Measurements from ENCODE around the gene HELZ. TPM values are rescaled to one million over a fixed set of nuclear protein-coding genes. Genes with fewer than 3 reads are reported as not detected.
"Not testable (repeated sequence)": the region's sequence is repeated elsewhere in the genome, so short reads cannot be mapped to it uniquely, and the experiment has no call there.

Gene HELZ, protein sequence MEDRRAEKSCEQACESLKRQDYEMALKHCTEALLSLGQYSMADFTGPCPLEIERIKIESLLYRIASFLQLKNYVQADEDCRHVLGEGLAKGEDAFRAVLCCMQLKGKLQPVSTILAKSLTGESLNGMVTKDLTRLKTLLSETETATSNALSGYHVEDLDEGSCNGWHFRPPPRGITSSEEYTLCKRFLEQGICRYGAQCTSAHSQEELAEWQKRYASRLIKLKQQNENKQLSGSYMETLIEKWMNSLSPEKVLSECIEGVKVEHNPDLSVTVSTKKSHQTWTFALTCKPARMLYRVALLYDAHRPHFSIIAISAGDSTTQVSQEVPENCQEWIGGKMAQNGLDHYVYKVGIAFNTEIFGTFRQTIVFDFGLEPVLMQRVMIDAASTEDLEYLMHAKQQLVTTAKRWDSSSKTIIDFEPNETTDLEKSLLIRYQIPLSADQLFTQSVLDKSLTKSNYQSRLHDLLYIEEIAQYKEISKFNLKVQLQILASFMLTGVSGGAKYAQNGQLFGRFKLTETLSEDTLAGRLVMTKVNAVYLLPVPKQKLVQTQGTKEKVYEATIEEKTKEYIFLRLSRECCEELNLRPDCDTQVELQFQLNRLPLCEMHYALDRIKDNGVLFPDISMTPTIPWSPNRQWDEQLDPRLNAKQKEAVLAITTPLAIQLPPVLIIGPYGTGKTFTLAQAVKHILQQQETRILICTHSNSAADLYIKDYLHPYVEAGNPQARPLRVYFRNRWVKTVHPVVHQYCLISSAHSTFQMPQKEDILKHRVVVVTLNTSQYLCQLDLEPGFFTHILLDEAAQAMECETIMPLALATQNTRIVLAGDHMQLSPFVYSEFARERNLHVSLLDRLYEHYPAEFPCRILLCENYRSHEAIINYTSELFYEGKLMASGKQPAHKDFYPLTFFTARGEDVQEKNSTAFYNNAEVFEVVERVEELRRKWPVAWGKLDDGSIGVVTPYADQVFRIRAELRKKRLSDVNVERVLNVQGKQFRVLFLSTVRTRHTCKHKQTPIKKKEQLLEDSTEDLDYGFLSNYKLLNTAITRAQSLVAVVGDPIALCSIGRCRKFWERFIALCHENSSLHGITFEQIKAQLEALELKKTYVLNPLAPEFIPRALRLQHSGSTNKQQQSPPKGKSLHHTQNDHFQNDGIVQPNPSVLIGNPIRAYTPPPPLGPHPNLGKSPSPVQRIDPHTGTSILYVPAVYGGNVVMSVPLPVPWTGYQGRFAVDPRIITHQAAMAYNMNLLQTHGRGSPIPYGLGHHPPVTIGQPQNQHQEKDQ (N-terminal part only)
- 10 to 100 TPM; 52.3 to 53.5 TPM for total RNA-seq
- long read RNA-seq, donor 1, partial matches to known transcripts: 6 of 9 reads
- long read RNA-seq, donor 1, other reads (novel, unspliced or antisense): 2 of 9 reads
- long read RNA-seq, donor 2, transcript HELZ-202 (14 exons, 1,872 nt): major isoform, 11 of 28 reads
- long read RNA-seq, donor 2, partial matches to known transcripts: 9 of 28 reads
- long read RNA-seq, donor 2, other reads (novel, unspliced or antisense): 5 of 28 reads

DNA sequence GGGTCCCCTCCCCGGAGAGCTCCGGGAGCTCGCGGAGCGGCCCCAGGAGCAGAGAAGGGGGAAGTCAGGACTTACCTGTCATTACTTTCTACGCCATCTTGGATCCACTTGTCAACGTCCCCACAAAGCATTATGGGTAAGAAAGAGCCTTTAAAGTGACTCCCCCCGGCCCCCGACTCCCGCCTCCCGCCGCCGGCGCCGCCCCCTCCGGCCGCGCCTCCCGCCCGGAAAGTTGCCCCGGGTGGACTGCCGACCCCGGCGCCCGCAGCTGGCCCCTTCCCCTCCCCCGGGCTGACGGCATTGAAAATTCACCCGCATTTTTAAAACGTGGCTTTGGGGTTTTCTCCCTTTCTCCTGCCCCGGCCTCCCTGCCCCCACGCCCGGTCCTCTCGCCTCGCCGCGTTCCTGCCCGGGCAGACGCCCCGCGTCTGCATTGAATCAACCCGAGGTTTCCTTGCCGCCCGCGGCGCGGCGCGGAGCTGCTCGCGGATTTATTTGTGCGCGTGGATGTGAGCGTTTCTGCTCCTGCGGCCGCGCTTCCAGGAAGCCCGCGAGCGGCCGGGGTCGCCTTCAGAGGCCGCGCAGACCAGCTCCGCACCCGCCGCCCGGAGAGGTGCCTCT, at the start of gene HELZ:
TSS of gene HELZ (minus strand) at position 124 of the 621 bp plus-strand sequence. CDS start 26,392 bp downstream, outside the sequence.
- intact Hi-C loops (cut with DNase I): no loop called here
- peak; percentile 89 for DNase-seq (ENCODE audit: low spot score)

DNA sequence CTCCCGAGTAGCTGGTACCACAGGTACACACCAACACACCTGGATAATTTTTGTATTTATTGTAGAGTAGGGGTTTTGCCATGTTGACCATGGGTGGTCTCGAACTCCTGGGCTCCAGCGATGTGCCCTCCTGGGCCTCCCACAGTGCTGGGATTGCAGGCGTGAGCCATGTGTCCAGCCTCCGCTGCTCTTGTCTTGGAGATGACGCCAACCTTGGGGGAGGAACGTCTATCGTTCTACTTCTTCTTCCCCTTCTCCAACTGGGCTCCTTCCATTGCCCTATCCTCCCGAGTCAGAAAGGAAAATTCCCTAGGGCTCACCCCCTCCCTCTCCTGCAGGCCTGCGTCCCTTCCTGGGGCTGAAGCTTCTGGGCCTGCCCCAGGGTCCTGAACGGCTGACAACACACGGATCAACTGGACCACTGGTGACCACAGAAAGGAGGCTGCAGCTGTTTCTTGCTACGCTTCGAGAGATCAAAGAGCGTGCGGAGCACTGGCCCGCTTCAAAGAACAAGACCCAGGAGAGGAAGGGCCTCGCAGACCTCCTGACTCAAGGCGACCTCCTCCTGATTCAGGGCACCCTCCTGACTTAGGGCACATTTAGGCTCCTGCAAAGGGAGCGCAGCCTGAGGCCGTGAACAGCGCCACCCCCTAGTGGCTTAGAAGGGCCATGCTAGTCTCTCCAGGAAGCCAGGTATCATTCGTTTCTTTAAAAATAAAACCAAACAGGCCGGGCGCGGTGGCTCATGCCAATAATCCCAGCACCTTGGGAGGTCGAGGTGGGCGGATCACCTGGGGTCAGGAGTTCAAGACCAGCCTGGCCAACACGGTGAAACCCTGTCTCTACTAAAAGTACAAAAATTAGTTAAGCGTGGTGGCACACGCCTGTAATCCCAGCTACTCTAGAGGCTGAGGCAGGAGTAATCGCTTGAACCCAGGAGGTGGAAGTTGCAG, 48.5 kb upstream of the HELZ start:
- intact Hi-C loops (cut with DNase I): loop anchor here in 1 of 2 donors (10.0 kb wide), 1 partner anchor 579 kb away; no protein-coding TSS in a partner anchor
- peak; percentile 89 for DNase-seq (ENCODE audit: low spot score)

DNA sequence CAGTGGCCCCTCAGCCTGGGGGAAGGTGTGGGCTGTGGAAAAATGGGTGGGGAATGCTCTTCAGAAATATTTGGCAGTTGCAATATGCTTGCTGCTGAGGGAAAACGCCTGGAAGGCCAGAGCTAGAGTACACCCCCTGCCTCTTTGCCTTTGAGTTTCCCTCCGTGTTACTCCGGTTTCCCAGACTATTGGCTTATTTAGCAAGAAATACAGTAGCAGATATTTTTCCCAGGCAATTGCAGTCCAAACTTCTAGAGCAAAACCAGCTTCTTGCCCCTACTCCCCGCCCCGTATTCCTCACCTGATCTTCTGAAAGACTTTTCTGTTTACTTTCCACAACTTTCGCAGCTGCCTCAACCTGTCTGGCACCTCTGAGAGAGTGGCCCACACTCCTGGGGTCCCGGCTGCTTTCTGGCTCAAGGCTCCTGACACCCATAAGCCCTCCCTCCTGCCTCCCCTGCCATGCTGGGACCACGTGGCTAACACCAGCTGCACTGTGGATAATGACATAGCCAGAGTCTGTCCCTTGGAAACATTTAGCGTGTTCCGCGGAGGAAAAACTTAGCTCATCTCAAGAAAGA, 45.8 kb upstream of the HELZ start:
- intact Hi-C loops (cut with DNase I): loop anchor here in 1 of 2 donors (10.0 kb wide), 1 partner anchor 576 kb away; no protein-coding TSS in a partner anchor
- DNase-seq (ENCODE audit: low spot score): no peak

DNA sequence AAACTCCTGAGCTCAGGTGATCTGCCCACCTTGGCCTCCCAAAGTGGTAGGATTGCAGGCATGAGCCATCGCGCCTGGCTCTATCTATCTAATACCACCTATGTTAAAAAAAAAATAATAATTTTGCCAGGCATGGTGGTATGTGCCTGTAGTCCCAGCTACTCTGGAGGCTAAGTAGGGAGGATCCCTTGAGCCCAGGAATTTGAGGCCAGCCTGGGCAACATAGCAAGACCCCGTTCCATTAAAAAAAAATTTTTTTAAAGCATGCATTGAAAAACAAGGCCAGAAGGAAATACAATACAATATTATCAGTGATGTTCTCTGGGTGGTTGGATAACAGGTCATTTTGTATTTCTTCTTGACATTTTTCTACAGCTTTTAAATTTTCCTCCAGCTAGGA, 45.2 kb upstream of the HELZ start:
- intact Hi-C loops (cut with DNase I): loop anchor here in 1 of 2 donors (10.0 kb wide), 1 partner anchor 575 kb away; no protein-coding TSS in a partner anchor

DNA sequence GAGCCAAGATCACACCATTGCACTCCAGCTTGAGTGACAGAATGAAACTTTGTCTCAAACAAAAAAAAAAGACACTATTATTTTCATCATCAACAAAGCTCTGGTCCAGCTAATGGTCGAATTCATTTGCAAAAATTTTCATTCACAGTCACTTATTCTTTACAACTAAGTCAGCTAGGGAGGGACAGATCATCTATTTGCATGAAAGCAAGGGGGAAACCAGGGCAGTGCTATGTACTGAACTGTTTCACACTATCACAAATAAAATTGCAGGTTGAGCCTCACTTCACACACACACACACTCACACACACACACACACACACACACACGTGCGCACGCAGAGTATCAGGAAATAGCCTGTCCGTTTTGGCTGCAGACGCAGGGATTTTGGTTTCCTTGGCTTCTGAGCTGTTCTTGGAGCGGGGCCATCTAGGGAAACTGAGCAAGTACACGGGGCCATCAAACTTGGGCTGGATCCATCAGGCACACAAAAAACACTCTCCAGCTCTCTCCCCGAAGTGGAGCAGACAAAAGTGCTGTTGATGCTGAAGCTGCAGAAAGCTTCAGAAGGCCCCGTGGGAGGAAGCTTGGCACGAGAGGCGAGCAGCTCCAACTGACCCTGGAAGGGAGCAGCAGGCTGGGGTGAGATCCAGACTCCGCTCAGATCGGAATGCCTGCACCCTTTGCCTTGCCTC, 44.3 kb upstream of the HELZ start:
- peak; percentile 93 for DNase-seq (ENCODE audit: low spot score)
- intact Hi-C loops (cut with DNase I): no loop called here

More for the DNA sequence above, 45.2 kb upstream of the HELZ start:
- DNase-seq (ENCODE audit: low spot score): no peak

DNA sequence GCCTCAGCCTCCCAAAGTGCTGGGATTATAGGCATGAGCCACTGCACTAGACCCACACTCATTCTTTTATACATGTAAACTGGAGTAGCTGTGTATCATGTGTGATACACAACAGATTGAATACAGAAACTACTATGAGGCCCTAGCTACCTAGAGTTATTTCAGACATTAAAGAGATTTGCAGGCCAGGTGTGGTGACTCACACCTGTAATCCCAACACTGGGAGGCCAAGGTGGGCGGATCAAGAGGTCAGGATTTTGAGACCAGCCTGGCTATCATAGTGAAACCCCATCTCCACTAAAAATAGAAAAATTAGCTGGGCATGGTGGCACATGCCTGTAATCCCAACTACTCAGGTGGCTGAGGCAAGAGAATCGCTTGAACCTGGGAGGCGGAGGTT, 41.8 kb upstream of the HELZ start:
- intact Hi-C loops (cut with DNase I); DNase-seq (ENCODE audit: low spot score): not testable (repeated sequence)

DNA sequence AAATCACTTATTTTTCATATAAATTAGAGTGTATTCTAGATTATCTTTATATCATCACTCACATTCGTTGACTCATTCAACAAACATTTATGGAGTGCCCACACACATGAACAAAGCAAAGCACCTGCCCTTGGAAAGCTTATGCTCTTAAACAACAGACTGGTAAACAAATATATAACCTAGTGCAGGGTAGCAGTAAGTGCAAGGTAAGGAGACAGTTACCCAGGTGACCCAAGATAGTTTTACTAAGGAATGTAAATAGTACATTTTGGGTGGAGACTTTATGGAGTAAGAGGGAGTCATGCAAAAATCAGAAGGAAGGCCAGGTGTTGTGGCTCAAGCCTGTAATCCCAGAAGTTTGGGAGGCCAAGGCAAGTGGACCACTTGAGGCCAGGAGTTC, 40.4 kb upstream of the HELZ start:
- intact Hi-C loops (cut with DNase I): no loop called here
- no peak for DNase-seq (ENCODE audit: low spot score)

DNA sequence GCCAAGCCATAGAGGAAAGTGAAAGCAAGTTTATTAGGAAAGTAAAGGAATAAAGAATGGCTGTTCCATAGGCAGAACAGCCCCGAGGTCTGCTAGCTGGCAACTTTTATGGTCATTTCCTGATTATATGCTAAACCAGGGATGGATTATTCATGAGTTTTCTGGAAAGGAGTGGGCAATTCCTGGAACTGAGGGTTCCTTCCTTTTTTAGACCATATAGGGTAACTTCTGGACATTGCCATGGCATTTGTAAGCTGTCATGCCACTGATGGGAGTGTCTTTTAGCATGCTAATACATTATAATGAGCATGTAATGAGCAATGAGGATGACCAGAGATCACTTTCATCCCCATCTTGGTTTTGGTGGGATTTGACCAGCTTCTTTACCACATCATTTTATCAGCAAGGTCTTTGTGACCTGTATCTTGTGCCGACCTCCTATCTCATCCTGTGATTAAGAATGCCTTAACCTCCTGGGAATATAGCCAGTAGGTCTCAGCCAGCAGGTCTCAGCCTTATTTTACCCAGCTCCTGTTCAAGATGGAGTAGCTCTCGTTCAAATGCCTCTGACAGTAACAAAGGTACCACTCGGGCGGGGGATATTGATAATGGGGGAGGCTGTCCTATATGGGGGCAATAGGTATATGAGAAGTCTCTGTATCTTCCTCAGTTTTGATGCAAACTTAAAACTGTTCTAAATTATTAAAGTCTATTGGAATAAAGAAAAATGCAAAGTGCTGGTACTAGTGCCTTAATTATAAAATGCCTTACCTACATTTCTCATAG, 38.9 kb upstream of the HELZ start:
- DNase-seq (ENCODE audit: low spot score): no peak
- intact Hi-C loops (cut with DNase I): no loop called here

DNA sequence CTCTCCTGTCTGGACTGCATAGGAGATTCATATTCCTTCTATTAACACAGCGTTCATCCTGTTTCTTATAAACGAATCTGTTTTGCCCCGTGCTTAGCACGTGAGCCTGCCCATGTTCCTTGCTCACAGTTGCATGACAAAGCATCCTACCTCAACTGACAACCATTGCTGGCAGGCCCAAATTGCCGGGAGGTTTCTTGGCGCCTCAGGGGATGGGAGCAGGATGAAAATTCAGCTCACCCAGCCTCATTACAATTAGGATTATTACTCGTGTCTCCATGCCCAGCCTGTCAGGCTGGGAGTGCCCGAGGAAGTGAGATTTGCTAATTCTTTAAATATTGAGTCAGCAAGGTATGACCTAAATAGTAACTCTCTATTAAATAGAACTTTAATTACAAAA, 36.7 kb upstream of the HELZ start:
- DNase-seq (ENCODE audit: low spot score): no peak
- intact Hi-C loops (cut with DNase I): no loop called here

DNA sequence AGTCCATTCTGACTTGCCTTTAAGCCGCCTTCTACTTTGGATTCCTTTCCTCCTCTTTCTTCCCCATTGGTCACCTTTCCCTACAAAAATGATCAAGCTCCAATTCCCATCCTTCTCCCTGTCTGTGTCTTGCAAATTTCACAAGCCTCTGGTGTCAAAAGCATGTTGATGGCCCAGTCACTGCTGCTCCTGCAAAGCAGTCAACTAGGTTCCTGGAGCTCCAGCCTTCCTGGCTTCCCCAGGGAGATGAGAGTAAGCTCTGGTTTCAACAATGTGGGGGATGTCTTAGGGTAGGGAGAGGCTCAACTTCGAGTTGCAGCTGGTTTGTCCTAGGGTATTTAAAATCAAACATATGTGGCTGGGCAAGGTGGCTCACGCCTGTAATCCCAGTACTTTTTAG, 36.1 kb upstream of the HELZ start:
- intact Hi-C loops (cut with DNase I): no loop called here
- no peak for DNase-seq (ENCODE audit: low spot score)

DNA sequence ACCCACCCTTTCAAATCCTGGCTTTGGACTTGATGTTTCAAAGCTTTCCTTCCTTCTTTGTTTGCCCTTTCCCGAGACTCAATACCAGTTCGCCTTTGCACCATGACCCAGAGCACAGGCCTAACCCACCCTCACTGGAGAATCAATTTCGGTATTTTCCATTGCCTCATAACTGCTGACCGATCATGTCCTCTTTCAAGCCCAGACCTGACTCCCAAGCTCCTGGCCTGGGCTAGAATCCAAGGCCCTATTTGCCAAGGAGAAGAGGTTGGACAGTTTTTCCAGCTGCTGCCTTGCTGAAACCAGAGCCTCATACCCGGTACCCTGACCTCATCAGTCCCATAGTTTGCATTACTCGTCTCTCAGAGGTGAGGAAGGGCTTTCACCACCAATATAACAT, 35.3 kb upstream of the HELZ start:
- intact Hi-C loops (cut with DNase I): no loop called here
- no peak for DNase-seq (ENCODE audit: low spot score)

DNA sequence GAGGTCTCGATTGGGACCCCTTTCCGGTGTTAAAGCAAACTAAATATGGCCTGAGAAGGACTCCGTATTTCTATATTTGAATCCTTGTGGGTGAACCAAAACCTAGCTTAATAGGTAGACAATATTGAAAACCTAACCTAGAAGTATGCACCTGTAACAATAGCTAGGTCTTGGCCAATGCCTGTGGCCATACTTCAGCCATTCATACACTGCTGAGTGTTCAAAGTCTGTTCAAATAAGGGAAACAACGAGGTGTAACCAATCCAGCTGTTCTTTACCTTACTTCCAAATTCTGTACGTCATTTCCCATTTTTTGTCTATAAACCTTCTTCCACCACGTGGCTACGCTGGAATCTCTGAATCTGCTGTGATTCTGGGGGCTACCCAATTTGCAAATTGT, 34.1 kb upstream of the HELZ start:
- intact Hi-C loops (cut with DNase I): no loop called here
- DNase-seq (ENCODE audit: low spot score): no peak

DNA sequence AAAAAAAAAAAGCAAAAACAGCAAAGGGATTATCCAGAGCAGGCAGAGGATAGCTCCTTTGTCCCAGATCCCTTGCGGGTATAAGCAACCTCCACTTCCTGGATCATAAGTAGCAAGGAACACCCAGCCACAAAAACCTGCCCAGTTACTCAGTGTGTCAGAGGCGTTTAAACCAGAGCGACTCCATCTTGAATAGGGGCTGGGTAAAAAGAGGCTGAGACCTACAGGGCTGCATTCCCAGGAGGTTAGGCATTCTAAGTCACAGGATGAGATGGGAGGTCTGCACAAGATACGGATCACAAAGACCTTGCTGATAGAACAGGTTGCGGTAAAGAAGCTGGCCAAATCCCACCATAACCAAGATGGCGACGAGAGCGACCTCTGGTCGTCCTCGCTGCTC, 33.4 kb upstream of the HELZ start:
- intact Hi-C loops (cut with DNase I): no loop called here
- DNase-seq (ENCODE audit: low spot score): no peak

DNA sequence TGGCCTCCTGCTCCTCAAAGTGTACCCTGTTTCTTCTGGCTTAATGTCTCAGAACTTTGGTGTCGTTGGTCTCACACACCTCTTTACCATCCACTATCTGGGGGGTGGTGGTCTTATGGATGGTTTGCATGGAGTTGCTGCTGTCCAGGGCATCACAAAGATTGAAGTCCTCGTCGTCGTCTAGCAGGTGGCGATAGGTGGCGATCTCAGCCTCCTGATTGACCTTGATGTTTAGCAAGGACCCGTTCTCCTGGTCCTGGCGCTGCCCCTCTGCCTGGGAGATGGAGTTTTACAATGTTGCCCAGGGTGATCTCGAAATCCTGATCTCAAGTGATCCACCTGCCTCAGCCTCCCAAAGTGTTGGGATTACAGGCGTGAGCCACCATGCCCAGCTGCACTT, 31.1 kb upstream of the HELZ start:
- DNase-seq (ENCODE audit: low spot score): no peak
- intact Hi-C loops (cut with DNase I): no loop called here

DNA sequence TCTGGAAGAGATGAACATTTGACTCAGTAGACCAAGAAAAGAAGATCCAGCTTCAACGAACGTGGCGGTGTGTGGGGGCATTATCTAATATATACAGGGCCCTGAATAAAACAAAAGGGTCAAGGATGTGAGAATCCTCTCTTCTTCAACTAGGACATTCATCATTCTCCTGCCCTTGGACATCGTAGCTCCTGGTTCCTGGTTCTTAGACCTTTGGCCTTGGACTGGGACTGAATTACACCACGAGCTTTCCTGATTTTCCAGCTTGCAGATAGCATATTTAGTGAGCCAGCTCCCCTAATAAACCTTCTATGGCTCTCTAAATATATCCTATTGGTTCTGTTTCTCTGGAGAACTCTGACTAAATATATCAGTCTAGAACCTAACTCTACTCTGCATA, 29.5 kb upstream of the HELZ start:
- intact Hi-C loops (cut with DNase I): no loop called here
- DNase-seq (ENCODE audit: low spot score): peak; percentile 18

DNA sequence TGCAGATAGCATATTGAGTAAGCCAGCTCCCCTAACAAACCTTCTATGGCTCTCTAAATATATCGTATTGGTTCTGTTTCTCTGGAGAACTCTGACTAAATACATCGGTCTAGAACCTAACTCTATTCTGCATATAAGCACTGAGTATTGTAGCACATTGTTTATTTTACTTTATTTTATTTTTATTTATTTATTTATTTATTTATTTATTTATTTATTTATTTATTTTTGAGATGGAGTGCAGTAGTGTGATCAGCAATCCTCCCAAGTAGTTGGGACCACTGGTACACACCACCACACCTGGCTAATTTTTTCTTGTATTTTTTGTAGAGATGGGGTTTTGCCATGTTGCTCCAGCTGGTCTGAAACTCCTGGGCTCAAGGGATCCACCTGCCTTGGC, 28.9 kb upstream of the HELZ start:
- intact Hi-C loops (cut with DNase I): no loop called here
- DNase-seq (ENCODE audit: low spot score): peak; percentile 18

All from posterior vena cava (tissue), 2 donors.